ENCODE results near the gene APOC4.

DNA sequence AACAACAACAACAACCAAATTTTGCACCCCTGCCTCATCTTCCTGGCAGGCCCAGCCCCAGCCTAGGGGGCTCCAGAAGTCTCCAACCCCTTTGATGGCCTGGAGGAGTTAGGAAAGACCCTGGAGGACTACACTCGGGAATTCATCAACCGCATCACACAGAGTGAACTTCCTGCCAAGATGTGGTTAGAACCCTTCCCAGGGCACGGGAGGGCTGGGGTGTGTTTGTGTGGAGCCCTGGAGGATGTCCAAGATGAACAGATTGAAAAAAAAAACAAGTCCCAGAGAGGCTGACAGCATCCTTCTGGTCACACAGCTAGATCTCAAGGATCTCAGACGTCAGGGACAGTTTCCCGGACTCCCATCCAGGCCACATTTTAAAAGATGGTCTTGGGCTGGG lies 14.3 kb upstream of the APOC4 start:
- TF ChIP-seq, protein P1, sequence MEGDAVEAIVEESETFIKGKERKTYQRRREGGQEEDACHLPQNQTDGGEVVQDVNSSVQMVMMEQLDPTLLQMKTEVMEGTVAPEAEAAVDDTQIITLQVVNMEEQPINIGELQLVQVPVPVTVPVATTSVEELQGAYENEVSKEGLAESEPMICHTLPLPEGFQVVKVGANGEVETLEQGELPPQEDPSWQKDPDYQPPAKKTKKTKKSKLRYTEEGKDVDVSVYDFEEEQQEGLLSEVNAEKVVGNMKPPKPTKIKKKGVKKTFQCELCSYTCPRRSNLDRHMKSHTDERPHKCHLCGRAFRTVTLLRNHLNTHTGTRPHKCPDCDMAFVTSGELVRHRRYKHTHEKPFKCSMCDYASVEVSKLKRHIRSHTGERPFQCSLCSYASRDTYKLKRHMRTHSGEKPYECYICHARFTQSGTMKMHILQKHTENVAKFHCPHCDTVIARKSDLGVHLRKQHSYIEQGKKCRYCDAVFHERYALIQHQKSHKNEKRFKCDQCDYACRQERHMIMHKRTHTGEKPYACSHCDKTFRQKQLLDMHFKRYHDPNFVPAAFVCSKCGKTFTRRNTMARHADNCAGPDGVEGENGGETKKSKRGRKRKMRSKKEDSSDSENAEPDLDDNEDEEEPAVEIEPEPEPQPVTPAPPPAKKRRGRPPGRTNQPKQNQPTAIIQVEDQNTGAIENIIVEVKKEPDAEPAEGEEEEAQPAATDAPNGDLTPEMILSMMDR (IDR thresholded peaks at IDR 0.05; ENCODE audit: low read depth, low read length) = no peak
- no peak for TF ChIP-seq EZH2phosphoT487 (IDR thresholded peaks at IDR 0.05; ENCODE audit: low read depth)

All from OCI-LY3 (cell line).